ENCODE data around the gene SERTM2.

The SERTM2 gene

GRCh38 chrX:111561851-111562250 lies 50.4 kb downstream of the SERTM2 start:
- no peak overlapping the region for H3K4me2 ChIP-seq (ENCODE audit: low read length, poor library complexity, severe bottlenecking)
- no peaks in the 10 kb centered on the region for H3K36me3 ChIP-seq (ENCODE audit: control insufficient read depth in 1 of 2, insufficient read depth in 2 of 2, low read depth in 1 of 2, low read length in 2 of 2)
- no peak overlapping the region for H2BK5ac ChIP-seq (ENCODE audit: low read depth, low read length, poor library complexity, severe bottlenecking)
- no peak overlapping the region for H2AFZ ChIP-seq (ENCODE audit: low read depth, low read length)
- H3K4ac ChIP-seq (ENCODE audit: low read depth in 1 of 2, low read length in 2 of 2): no peak overlapping the region
- H3K18ac ChIP-seq (ENCODE audit: low read depth in 1 of 2, low read length in 2 of 2): no peak overlapping the region
- H3K4me3 ChIP-seq (ENCODE audit: insufficient read depth in 1 of 2, low read depth in 1 of 2, low read length in 2 of 2): no peak overlapping the region
- no peaks in the 10 kb centered on the region for H3K9me3 ChIP-seq (ENCODE audit: control insufficient read depth, low read length)
- H2BK12ac ChIP-seq (ENCODE audit: low read length in 2 of 2): no peak overlapping the region
- DNase-seq: no peak
- no peak overlapping the region for H4K8ac ChIP-seq (ENCODE audit: low read length)
- H3K14ac ChIP-seq (ENCODE audit: low read length in 2 of 2): no peak overlapping the region
- H3K9ac ChIP-seq (ENCODE audit: low read length): no peak overlapping the region
- H2BK120ac ChIP-seq (ENCODE audit: low read depth, low read length): no peak overlapping the region
- no peak overlapping the region for H2BK15ac ChIP-seq (ENCODE audit: low read depth, poor library complexity, severe bottlenecking)
- H3K27me3 ChIP-seq (ENCODE audit: control insufficient read depth in 1 of 2, insufficient read depth in 1 of 2, low read length in 2 of 2): peaks cover 0 to 16% of the 10 kb centered on the region in 2 experiments
- no peak overlapping the region for H2AK5ac ChIP-seq (ENCODE audit: low read length, severe bottlenecking)
- H3K27ac ChIP-seq (ENCODE audit: low read length, poor library complexity, severe bottlenecking): no peak overlapping the region
- no peak overlapping the region for H4K91ac ChIP-seq (ENCODE audit: low read length)
- no peak overlapping the region for H3K23ac ChIP-seq (ENCODE audit: low read length in 2 of 2)
- WGBS: no CpG with 5 or more reads among the region's 1 CpG
- H3K79me1 ChIP-seq (replicated peaks; ENCODE audit: low read length, poor library complexity, severe bottlenecking): no peaks in the 10 kb centered on the region
- H3K4me1 ChIP-seq (ENCODE audit: control insufficient read depth, insufficient read depth, low read depth, low read length): no peaks in the 10 kb centered on the region

GRCh38 chrX:111567542-111568255 lies 56.3 kb downstream of the SERTM2 start:
- no peak overlapping the region for H4K91ac ChIP-seq (ENCODE audit: low read length)
- DNase-seq: no peak
- H2AFZ ChIP-seq (ENCODE audit: low read depth, low read length): no peak overlapping the region
- H3K36me3 ChIP-seq (ENCODE audit: control insufficient read depth in 1 of 2, insufficient read depth in 2 of 2, low read depth in 1 of 2, low read length in 2 of 2): no peaks in the 10 kb centered on the region
- no peak overlapping the region for H2BK120ac ChIP-seq (ENCODE audit: low read depth, low read length)
- H2BK15ac ChIP-seq (ENCODE audit: low read depth, poor library complexity, severe bottlenecking): no peak overlapping the region
- no peak overlapping the region for H3K9ac ChIP-seq (ENCODE audit: low read length)
- WGBS: 35% methylated on average over 5 of the region's 6 CpGs
- no peaks in the 10 kb centered on the region for H3K79me1 ChIP-seq (replicated peaks; ENCODE audit: low read length, poor library complexity, severe bottlenecking)
- H3K14ac ChIP-seq (ENCODE audit: low read length in 2 of 2): no peak overlapping the region
- H2AK5ac ChIP-seq (ENCODE audit: low read length, severe bottlenecking): no peak overlapping the region
- H3K27ac ChIP-seq (ENCODE audit: low read length, poor library complexity, severe bottlenecking): no peak overlapping the region
- no peak overlapping the region for H3K23ac ChIP-seq (ENCODE audit: low read length in 2 of 2)
- H4K8ac ChIP-seq (ENCODE audit: low read length): no peak overlapping the region
- no peak overlapping the region for H3K4ac ChIP-seq (ENCODE audit: low read depth in 1 of 2, low read length in 2 of 2)
- H3K27me3 ChIP-seq (ENCODE audit: control insufficient read depth in 1 of 2, insufficient read depth in 1 of 2, low read length in 2 of 2): peaks cover 0 to 38% of the 10 kb centered on the region in 2 experiments
- no peak overlapping the region for H3K18ac ChIP-seq (ENCODE audit: low read depth in 1 of 2, low read length in 2 of 2)
- no peak overlapping the region for H3K4me2 ChIP-seq (ENCODE audit: low read length, poor library complexity, severe bottlenecking)
- H2BK12ac ChIP-seq (ENCODE audit: low read length in 2 of 2): no peak overlapping the region
- no peaks in the 10 kb centered on the region for H3K9me3 ChIP-seq (ENCODE audit: control insufficient read depth, low read length)
- no peak overlapping the region for H2BK5ac ChIP-seq (ENCODE audit: low read depth, low read length, poor library complexity, severe bottlenecking)
- H3K4me3 ChIP-seq (ENCODE audit: insufficient read depth in 1 of 2, low read depth in 1 of 2, low read length in 2 of 2): no peak overlapping the region
- H3K4me1 ChIP-seq (ENCODE audit: control insufficient read depth, insufficient read depth, low read depth, low read length): no peaks in the 10 kb centered on the region

DNA sequence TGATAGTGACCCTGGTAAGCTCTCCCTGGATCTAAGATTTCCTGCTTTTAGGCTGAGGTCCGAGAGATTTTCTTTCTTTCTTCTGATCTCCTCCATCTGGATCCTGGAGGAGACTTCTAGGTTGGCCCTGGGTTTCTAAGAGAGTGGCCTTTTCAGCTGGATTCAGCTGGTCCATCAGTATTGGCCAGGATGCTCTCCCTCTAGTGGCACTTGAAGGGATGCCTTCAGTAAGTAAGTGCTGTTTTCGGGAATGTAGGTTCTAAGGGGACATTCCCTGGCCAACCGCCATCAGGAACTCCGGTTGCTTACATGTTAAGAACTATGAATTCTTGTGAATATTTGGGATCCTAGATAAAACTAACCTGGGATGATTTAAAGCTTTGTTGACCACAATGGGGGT lies 56.9 kb downstream of the SERTM2 start:
- Histone ChIP-seq H3K27me3 (ENCODE audit: control insufficient read depth in 1 of 2, insufficient read depth in 1 of 2, low read length in 2 of 2) (peaks cover 0 to 37% of the 10 kb centered on the region in 2 experiments), H3K23ac (ENCODE audit: low read length in 2 of 2) (no peak overlapping the region), H2BK5ac (ENCODE audit: low read depth, low read length, poor library complexity, severe bottlenecking) (no peak overlapping the region), H3K4me2 (ENCODE audit: low read length, poor library complexity, severe bottlenecking) (no peak overlapping the region), H3K14ac (ENCODE audit: low read length in 2 of 2) (no peak overlapping the region), H3K4me1 (ENCODE audit: control insufficient read depth, insufficient read depth, low read depth, low read length) (no peaks in the 10 kb centered on the region), H4K8ac (ENCODE audit: low read length) (no peak overlapping the region), H2BK120ac (ENCODE audit: low read depth, low read length) (no peak overlapping the region), H4K91ac (ENCODE audit: low read length) (no peak overlapping the region), H3K36me3 (ENCODE audit: control insufficient read depth in 1 of 2, insufficient read depth in 2 of 2, low read depth in 1 of 2, low read length in 2 of 2) (no peaks in the 10 kb centered on the region), H3K4ac (ENCODE audit: low read depth in 1 of 2, low read length in 2 of 2) (no peak overlapping the region), H2AK5ac (ENCODE audit: low read length, severe bottlenecking) (no peak overlapping the region), H3K27ac (ENCODE audit: low read length, poor library complexity, severe bottlenecking) (no peak overlapping the region), H2AFZ (ENCODE audit: low read depth, low read length) (no peak overlapping the region), H3K4me3 (ENCODE audit: insufficient read depth in 1 of 2, low read depth in 1 of 2, low read length in 2 of 2) (no peak overlapping the region), H3K79me1 (replicated peaks; ENCODE audit: low read length, poor library complexity, severe bottlenecking) (no peaks in the 10 kb centered on the region), H3K18ac (ENCODE audit: low read depth in 1 of 2, low read length in 2 of 2) (no peak overlapping the region), H2BK12ac (ENCODE audit: low read length in 2 of 2) (no peak overlapping the region), H2BK15ac (ENCODE audit: low read depth, poor library complexity, severe bottlenecking) (no peak overlapping the region), H3K9me3 (ENCODE audit: control insufficient read depth, low read length) (no peaks in the 10 kb centered on the region), H3K9ac (ENCODE audit: low read length) (no peak overlapping the region)
- 80% methylated on average over 4 of the region's 4 CpGs for WGBS
- DNase-seq: peak; percentile 32

DNA sequence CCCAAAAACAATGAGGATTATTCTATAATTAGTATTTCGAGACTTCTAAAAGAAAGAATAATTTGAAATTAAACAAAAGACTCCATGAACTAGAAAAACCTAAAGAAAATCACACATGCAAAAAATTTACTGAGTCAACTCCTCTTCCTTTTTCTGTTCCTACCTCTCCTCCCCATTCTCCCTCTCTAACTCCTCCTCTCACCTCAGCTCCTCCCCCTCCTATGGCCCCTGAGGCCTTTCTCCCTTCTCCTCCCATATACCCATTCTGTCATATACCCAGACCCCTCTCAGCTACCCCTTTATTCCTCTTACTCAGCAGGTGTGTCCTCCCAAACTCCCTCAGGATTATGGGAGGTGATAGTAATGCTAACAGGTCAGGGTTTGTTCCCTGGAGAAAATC lies 57.4 kb downstream of the SERTM2 start:
- peaks cover 0 to 35% of the 10 kb centered on the region in 2 experiments for H3K27me3 ChIP-seq (ENCODE audit: control insufficient read depth in 1 of 2, insufficient read depth in 1 of 2, low read length in 2 of 2)
- no peak overlapping the region for H2AK5ac ChIP-seq (ENCODE audit: low read length, severe bottlenecking)
- no peak overlapping the region for H3K27ac ChIP-seq (ENCODE audit: low read length, poor library complexity, severe bottlenecking)
- H3K9me3 ChIP-seq (ENCODE audit: control insufficient read depth, low read length): no peaks in the 10 kb centered on the region
- H2BK120ac ChIP-seq (ENCODE audit: low read depth, low read length): no peak overlapping the region
- no peak overlapping the region for H3K9ac ChIP-seq (ENCODE audit: low read length)
- DNase-seq: no peak
- H2BK12ac ChIP-seq (ENCODE audit: low read length in 2 of 2): no peak overlapping the region
- H3K14ac ChIP-seq (ENCODE audit: low read length in 2 of 2): no peak overlapping the region
- H4K91ac ChIP-seq (ENCODE audit: low read length): no peak overlapping the region
- H3K36me3 ChIP-seq (ENCODE audit: control insufficient read depth in 1 of 2, insufficient read depth in 2 of 2, low read depth in 1 of 2, low read length in 2 of 2): no peaks in the 10 kb centered on the region
- no peak overlapping the region for H3K4me3 ChIP-seq (ENCODE audit: insufficient read depth in 1 of 2, low read depth in 1 of 2, low read length in 2 of 2)
- no peaks in the 10 kb centered on the region for H3K4me1 ChIP-seq (ENCODE audit: control insufficient read depth, insufficient read depth, low read depth, low read length)
- no peak overlapping the region for H3K4ac ChIP-seq (ENCODE audit: low read depth in 1 of 2, low read length in 2 of 2)
- H2BK5ac ChIP-seq (ENCODE audit: low read depth, low read length, poor library complexity, severe bottlenecking): no peak overlapping the region
- no peak overlapping the region for H3K4me2 ChIP-seq (ENCODE audit: low read length, poor library complexity, severe bottlenecking)
- H3K79me1 ChIP-seq (replicated peaks; ENCODE audit: low read length, poor library complexity, severe bottlenecking): no peaks in the 10 kb centered on the region
- H4K8ac ChIP-seq (ENCODE audit: low read length): no peak overlapping the region
- H2AFZ ChIP-seq (ENCODE audit: low read depth, low read length): no peak overlapping the region
- H3K18ac ChIP-seq (ENCODE audit: low read depth in 1 of 2, low read length in 2 of 2): no peak overlapping the region
- no peak overlapping the region for H2BK15ac ChIP-seq (ENCODE audit: low read depth, poor library complexity, severe bottlenecking)
- 100% methylated on average over 1 of the region's 1 CpG for WGBS
- H3K23ac ChIP-seq (ENCODE audit: low read length in 2 of 2): no peak overlapping the region

Data from mesenchymal stem cell (in vitro differentiated cells and primary cell).